ENCODE results near the gene ARL2.
"Not testable (repeated sequence)": the region's sequence is repeated elsewhere in the genome, so short reads cannot be mapped to it uniquely, and the experiment has no call there.

DNA sequence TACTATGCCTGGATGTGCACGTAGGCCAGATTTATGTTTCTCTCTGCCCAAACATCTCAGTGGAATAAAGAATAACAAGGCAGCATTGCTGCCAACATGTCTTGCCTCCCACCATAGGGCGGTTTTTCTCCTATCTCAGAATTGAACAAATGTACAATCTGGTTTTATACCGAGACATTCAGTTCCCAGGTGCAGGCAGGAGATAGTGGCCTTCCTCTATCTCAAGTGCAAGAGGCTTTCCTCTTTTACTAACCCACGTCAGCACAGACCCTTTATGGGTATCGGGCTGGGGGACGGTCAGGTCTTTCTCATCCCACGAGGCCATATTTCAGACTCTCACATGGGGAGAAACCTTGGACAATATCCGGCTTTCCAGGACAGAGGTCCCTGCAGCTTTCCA is 9.5 kb downstream of the ARL2 start:
- not testable (repeated sequence) for TF ChIP-seq NFRKB (IDR thresholded peaks at IDR 0.05); L3MBTL2 (conservative IDR thresholded peaks at IDR 0.05); FOXA1 (IDR thresholded peaks at IDR 0.05); BHLHE40 (IDR thresholded peaks at IDR 0.05; ENCODE audit: borderline replicate concordance); HDGF (IDR thresholded peaks at IDR 0.05; ENCODE audit: borderline replicate concordance); FOXM1 (IDR thresholded peaks at IDR 0.05; ENCODE audit: borderline replicate concordance); ARNT (IDR thresholded peaks at IDR 0.05); LEF1 (IDR thresholded peaks at IDR 0.05; ENCODE audit: borderline replicate concordance); FOXK2 (IDR thresholded peaks at IDR 0.05); SP1 (IDR thresholded peaks at IDR 0.05); ELF4 (IDR thresholded peaks at IDR 0.05)
- TF ChIP-seq, protein P1, sequence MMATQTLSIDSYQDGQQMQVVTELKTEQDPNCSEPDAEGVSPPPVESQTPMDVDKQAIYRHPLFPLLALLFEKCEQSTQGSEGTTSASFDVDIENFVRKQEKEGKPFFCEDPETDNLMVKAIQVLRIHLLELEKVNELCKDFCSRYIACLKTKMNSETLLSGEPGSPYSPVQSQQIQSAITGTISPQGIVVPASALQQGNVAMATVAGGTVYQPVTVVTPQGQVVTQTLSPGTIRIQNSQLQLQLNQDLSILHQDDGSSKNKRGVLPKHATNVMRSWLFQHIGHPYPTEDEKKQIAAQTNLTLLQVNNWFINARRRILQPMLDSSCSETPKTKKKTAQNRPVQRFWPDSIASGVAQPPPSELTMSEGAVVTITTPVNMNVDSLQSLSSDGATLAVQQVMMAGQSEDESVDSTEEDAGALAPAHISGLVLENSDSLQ (IDR thresholded peaks at IDR 0.05), result not testable (repeated sequence)
